GM23338 (cell line): ENCODE results near the gene SHISAL1. TPM values are rescaled to one million over a fixed set of nuclear protein-coding genes. Genes with fewer than 3 reads are reported as not detected.

Experiments used
- ATAC-seq: fragments of 200-7000 bp; cut with Tn5 transposase; 3 replicates; pipeline ENCODE4 v1.9.1; 2020
- DNase-seq: peaks from one replicate; pipeline ENCODE4 v3.0.0-alpha.2; 2015; ENCODE audit warnings: low spot score
- H2AFZ ChIP-seq: fragments of 200-600 bp; sonication (generic); 2 replicates; pipeline ENCODE4 v1.8.0; 2016; ENCODE audit warnings: antibody characterized with exemption, mild to moderate bottlenecking, moderate library complexity
- H3F3A ChIP-seq: fragments of 200-600 bp; sonication (generic); replicated peaks from 2 replicates; pipeline ENCODE4 v1.8.0; 2017; ENCODE audit warnings: antibody characterized with exemption, mixed run types, low read depth
- H3K27ac ChIP-seq: fragments of 200-600 bp; sonication (generic); 2 replicates; pipeline ENCODE4 v1.6.1; 2016; ENCODE audit warnings: low read depth
- H3K27me3 ChIP-seq: fragments of 200-600 bp; sonication (generic); 2 replicates; pipeline ENCODE4 v1.8.0; 2016; ENCODE audit warnings: mild to moderate bottlenecking, mixed run types, moderate library complexity; ENCODE audit not compliant: insufficient read depth
- H3K36me3 ChIP-seq: fragments of 200-600 bp; sonication (generic); 2 replicates; pipeline ENCODE4 v1.8.0; 2016; ENCODE audit warnings: mild to moderate bottlenecking; ENCODE audit not compliant: insufficient read depth
- H3K4me1 ChIP-seq: fragments of 200-600 bp; sonication (generic); 2 replicates; pipeline ENCODE4 v1.8.0; 2016; ENCODE audit warnings: mild to moderate bottlenecking, moderate library complexity; ENCODE audit not compliant: insufficient read depth
- H3K4me2 ChIP-seq: fragments of 200-600 bp; sonication (generic); 2 replicates; pipeline ENCODE4 v1.7.1; 2017; ENCODE audit warnings: mixed run types
- H3K4me3 ChIP-seq: fragments of 200-600 bp; sonication (generic); 2 replicates; pipeline ENCODE4 v1.6.1; 2016; ENCODE audit warnings: mixed run types
- H3K79me2 ChIP-seq: fragments of 200-600 bp; sonication (generic); replicated peaks from 2 replicates; pipeline ENCODE4 v1.8.0; 2017; ENCODE audit warnings: mild to moderate bottlenecking; ENCODE audit not compliant: insufficient read depth
- H3K9me2 ChIP-seq: fragments of 200-600 bp; sonication (generic); 2 replicates; pipeline ENCODE4 v1.8.0; 2017; ENCODE audit not compliant: insufficient read depth
- H4K20me1 ChIP-seq: fragments of 200-600 bp; sonication (generic); replicated peaks from 2 replicates; pipeline ENCODE4 v1.8.0; 2017; ENCODE audit warnings: mild to moderate bottlenecking; ENCODE audit not compliant: insufficient read depth
- H3K27ac Mint-ChIP-seq: 2 replicates; pipeline ENCODE4 v1.8.0; 2020; ENCODE audit warnings: inconsistent platforms, mild to moderate bottlenecking, moderate library complexity, mixed read lengths
- H3K27me3 Mint-ChIP-seq: 3 replicates; pipeline ENCODE4 v1.8.0; 2022; ENCODE audit warnings: low read depth, mild to moderate bottlenecking, moderate library complexity, mixed read lengths, inconsistent platforms; ENCODE audit not compliant: insufficient read depth, poor library complexity
- H3K36me3 Mint-ChIP-seq: 3 replicates; pipeline ENCODE4 v1.8.0; 2021; ENCODE audit warnings: low read depth, mild to moderate bottlenecking, inconsistent platforms, moderate library complexity, mixed read lengths
- H3K4me1 Mint-ChIP-seq: 3 replicates; pipeline ENCODE4 v1.8.0; 2020; ENCODE audit warnings: mild to moderate bottlenecking, inconsistent platforms, mixed read lengths
- H3K4me3 Mint-ChIP-seq: 3 replicates; pipeline ENCODE4 v1.8.0; 2021; ENCODE audit warnings: moderate library complexity, mild to moderate bottlenecking, inconsistent platforms, mixed read lengths
- H3K9me3 Mint-ChIP-seq: 3 replicates; pipeline ENCODE4 v1.8.0; 2020; ENCODE audit warnings: moderate library complexity, mild to moderate bottlenecking, inconsistent platforms, mixed read lengths
- CTCF ChIP-seq, 2 experiments: fragments of 200-600 bp in 1 of 2; sonication (generic) in 1 of 2; conservative IDR thresholded peaks; 2 replicates each; pipeline versions ENCODE4 v1.5.1 to v1.6.1; 2016 to 2017; ENCODE audit warnings: antibody characterized with exemption in 2 of 2, low read depth in 2 of 2, mild to moderate bottlenecking in 2 of 2, moderate library complexity in 1 of 2
- EZH2 ChIP-seq: fragments of 200-600 bp; sonication (generic); IDR thresholded peaks from one replicate; pipeline ENCODE4 v1.8.0; 2017; ENCODE audit warnings: antibody characterized with exemption, mild to moderate bottlenecking, low read depth; ENCODE audit not compliant: unreplicated experiment
- JUNB ChIP-seq: IDR thresholded peaks from one replicate; pipeline ENCODE4 v1.6.1; 2016; ENCODE audit warnings: antibody characterized with exemption; ENCODE audit not compliant: unreplicated experiment
- POLR2AphosphoS5 ChIP-seq: IDR thresholded peaks from 2 replicates; pipeline ENCODE4 v1.6.1; 2016; ENCODE audit warnings: antibody characterized with exemption, low read depth
- REST ChIP-seq: IDR thresholded peaks from one replicate; pipeline ENCODE4 v1.6.1; 2018; ENCODE audit warnings: antibody characterized with exemption; ENCODE audit not compliant: unreplicated experiment
- ZNF114 ChIP-seq: fragments of 250-450 bp; sonication (Bioruptor Pico); IDR thresholded peaks from 2 replicates; pipeline ENCODE4 v1.5.0; 2020; ENCODE audit warnings: mild to moderate bottlenecking, moderate library complexity
- ZNF331 ChIP-seq: fragments of 250-450 bp; sonication (Bioruptor Pico); IDR thresholded peaks from 2 replicates; pipeline ENCODE4 v1.5.0; 2020; ENCODE audit warnings: low read depth, mild to moderate bottlenecking, moderate library complexity
- ZNF462 ChIP-seq: fragments of 250-450 bp; sonication (Bioruptor Pico); IDR thresholded peaks from 2 replicates; pipeline ENCODE4 v1.5.0; 2020; ENCODE audit warnings: mild to moderate bottlenecking, moderate library complexity
- polyA plus RNA-seq: library from polyadenylated mRNA; unstranded; fragments of >200 nt; fragmentation: Nextera tagmentation; extraction: Ambion mirVana; gene quantifications from 2 replicates; pipeline ENCODE4 v1.2.1, GENCODE V29; 2016
- total RNA-seq: library from RNA; depleted of rRNA; stranded (reverse); fragments of >200 nt; shearing (Covaris generic); gene quantifications from 2 replicates; pipeline ENCODE4 v1.2.3, GENCODE V29; 2014
- TF ChIP-seq, protein P1 (sequence below): IDR thresholded peaks from 2 replicates; pipeline ENCODE4 v1.6.1; 2016; ENCODE audit warnings: antibody characterized with exemption

Gene SHISAL1
- total and polyA plus RNA-seq, 2 experiments from 2014 or later: 0.71 to 3.4 TPM

- Mint-ChIP-seq H3K36me3 (no peaks in the 10 kb centered on the region), H3K4me3 (no peak overlapping the region; the same call in 2 of the 3 replicates), H3K27me3 (peaks cover 7% of the 10 kb centered on the region), H3K27ac (no peak overlapping the region), H3K4me1 (peaks cover 26% of the 10 kb centered on the region), H3K9me3 (no peaks in the 10 kb centered on the region)
- Histone ChIP-seq H3F3A (no peaks in the 10 kb centered on the region), H3K4me3 (no peak overlapping the region), H3K27me3 (no peaks in the 10 kb centered on the region), H2AFZ (no peak overlapping the region), H4K20me1 (no peaks in the 10 kb centered on the region), H3K79me2 (no peaks in the 10 kb centered on the region), H3K4me1 (peaks cover 8% of the 10 kb centered on the region; the same call in 1 of the 2 replicates), H3K9me2 (no peaks in the 10 kb centered on the region), H3K4me2 (no peak overlapping the region), H3K27ac (no peak overlapping the region), H3K36me3 (no peaks in the 10 kb centered on the region)
- TF ChIP-seq EZH2 (no peak), ZNF331 (CRISPR knock-in tag) (no peak), JUNB (no peak), ZNF114 (no peak), CTCF (conservative IDR thresholded peaks at IDR 0.05; ENCODE audit: low read depth in 2 of 2) (no peak), POLR2AphosphoS5 (no peak), ZNF462 (CRISPR knock-in tag) (no peak), REST (no peak)
- TF ChIP-seq, protein P1, sequence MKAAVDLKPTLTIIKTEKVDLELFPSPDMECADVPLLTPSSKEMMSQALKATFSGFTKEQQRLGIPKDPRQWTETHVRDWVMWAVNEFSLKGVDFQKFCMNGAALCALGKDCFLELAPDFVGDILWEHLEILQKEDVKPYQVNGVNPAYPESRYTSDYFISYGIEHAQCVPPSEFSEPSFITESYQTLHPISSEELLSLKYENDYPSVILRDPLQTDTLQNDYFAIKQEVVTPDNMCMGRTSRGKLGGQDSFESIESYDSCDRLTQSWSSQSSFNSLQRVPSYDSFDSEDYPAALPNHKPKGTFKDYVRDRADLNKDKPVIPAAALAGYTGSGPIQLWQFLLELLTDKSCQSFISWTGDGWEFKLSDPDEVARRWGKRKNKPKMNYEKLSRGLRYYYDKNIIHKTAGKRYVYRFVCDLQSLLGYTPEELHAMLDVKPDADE: no peak
- ATAC-seq (no peak), DNase-seq (no peak)
Measured at GRCh38 chr22:44284711-44285110, 28.0 kb downstream of the SHISAL1 start.
